Measurements from ENCODE around the gene CEP76.
"Not testable (repeated sequence)": the region's sequence is repeated elsewhere in the genome, so short reads cannot be mapped to it uniquely, and the experiment has no call there.

The CEP76 gene

GRCh38 chr18:12643756-12644155, 58.8 kb downstream of the CEP76 start:
- DNase-seq, result peak in 1 of 3 donors; percentile 26

- DNase-seq, result peak in 1 of 3 donors; percentile 0
These were observed 61.7 kb downstream of the CEP76 start for GRCh38 chr18:12640881-12641200.

GRCh38 chr18:12639990-12640880, 62.3 kb downstream of the CEP76 start:
- DNase-seq, result peak in 1 of 3 donors; percentile 8

GRCh38 chr18:12638644-12639124, 63.8 kb downstream of the CEP76 start:
- no peak for DNase-seq

- DNase-seq, result no peak
These were observed 64.5 kb downstream of the CEP76 start for GRCh38 chr18:12637901-12638643.

- DNase-seq, result no peak
These were observed 65.1 kb downstream of the CEP76 start for GRCh38 chr18:12637393-12637792.

- peak in 1 of 3 donors; percentile 11 for DNase-seq
These were observed 70.6 kb downstream of the CEP76 start for GRCh38 chr18:12631831-12632477.

- DNase-seq, result no peak
These were observed 72.4 kb downstream of the CEP76 start for GRCh38 chr18:12630136-12630535.

GRCh38 chr18:12628706-12629702, 73.5 kb downstream of the CEP76 start:
- peak in 1 of 3 donors; percentile 20 for DNase-seq

GRCh38 chr18:12627199-12627598, 75.3 kb downstream of the CEP76 start:
- not testable (repeated sequence) for DNase-seq

GRCh38 chr18:12625241-12625640, 77.3 kb downstream of the CEP76 start:
- DNase-seq, result no peak
